Erythroblast (primary cell): ENCODE results near the gene INO80D.

Experiments used
- GATA1 ChIP-seq: IDR thresholded peaks from 2 replicates; pipeline ENCODE4 v1.6.1; 2011; ENCODE audit warnings: low read depth, mild to moderate bottlenecking, control low read depth, low read length, moderate library complexity
- POLR2A ChIP-seq: IDR thresholded peaks from 2 replicates; pipeline ENCODE4 v1.6.1; 2011; ENCODE audit warnings: mild to moderate bottlenecking, low read length

- TF ChIP-seq POLR2A (no peak), GATA1 (no peak)
Measured at GRCh38 chr2:205954707-205955106, 131.3 kb downstream of the INO80D start.
